WTC11 (cell line): Measurements from ENCODE around the gene FAM217B. TPM values are rescaled to one million over a fixed set of nuclear protein-coding genes. Genes with fewer than 3 reads are reported as not detected.
A peak's percentile ranks its signal among the peaks of the same experiment; 100 is the strongest.

Experiments used
- CREB1 ChIP-seq: sonication (generic); formaldehyde crosslinking; IDR thresholded peaks from 2 replicates; pipeline ENCODE4 v1.8.0; 2023; ENCODE audit warnings: mild to moderate bottlenecking, missing genetic modification reagents
- EMX1 ChIP-seq: fragments of 250-450 bp; sonication (Bioruptor Pico); IDR thresholded peaks from 2 replicates; pipeline ENCODE4 v1.8.0; 2021; ENCODE audit warnings: mild to moderate bottlenecking
- ETV6 ChIP-seq: sonication (generic); formaldehyde crosslinking; IDR thresholded peaks from 2 replicates; pipeline ENCODE4 v1.8.1; 2022; ENCODE audit warnings: mild to moderate bottlenecking, missing genetic modification reagents
- FOXK1 ChIP-seq: sonication (generic); formaldehyde crosslinking; IDR thresholded peaks from 2 replicates; pipeline ENCODE4 v1.8.0; 2022; ENCODE audit warnings: mild to moderate bottlenecking, moderate library complexity, missing genetic modification reagents
- JAZF1 ChIP-seq: fragments of 250-450 bp; sonication (Bioruptor Pico); IDR thresholded peaks from 2 replicates; pipeline ENCODE4 v1.9.0; 2021; ENCODE audit warnings: moderate library complexity, mild to moderate bottlenecking, inconsistent platforms
- PRRX2 ChIP-seq: fragments of 250-450 bp; sonication (Bioruptor Pico); IDR thresholded peaks from 2 replicates; pipeline ENCODE4 v1.8.0; 2021; ENCODE audit warnings: mild to moderate bottlenecking
- RORB ChIP-seq: fragments of 250-450 bp; sonication (Bioruptor Pico); IDR thresholded peaks from 2 replicates; pipeline ENCODE4 v1.9.0; 2021; ENCODE audit warnings: mild to moderate bottlenecking
- SMAD3 ChIP-seq: sonication (generic); formaldehyde crosslinking; IDR thresholded peaks from 2 replicates; pipeline ENCODE4 v1.8.0; 2022; ENCODE audit warnings: missing genetic modification reagents, mild to moderate bottlenecking, borderline replicate concordance
- ZBTB21 ChIP-seq: sonication (generic); formaldehyde crosslinking; IDR thresholded peaks from 2 replicates; pipeline ENCODE4 v1.8.1; 2023; ENCODE audit warnings: mild to moderate bottlenecking, missing genetic modification reagents, borderline replicate concordance
- ZNF423 ChIP-seq: fragments of 250-450 bp; sonication (Bioruptor Pico); IDR thresholded peaks from 2 replicates; pipeline ENCODE4 v2.1.2; 2022; ENCODE audit warnings: mild to moderate bottlenecking, moderate library complexity
- ZNF671 ChIP-seq: fragments of 250-450 bp; sonication (Bioruptor Pico); IDR thresholded peaks from 2 replicates; pipeline ENCODE4 v1.8.0; 2021; ENCODE audit warnings: mild to moderate bottlenecking
- total RNA-seq: library from RNA; stranded (reverse); gene quantifications from 3 replicates; pipeline ENCODE4 v1.2.3, GENCODE V29; 2021
- TF ChIP-seq, protein P1 (sequence below): sonication (generic); formaldehyde crosslinking; conservative IDR thresholded peaks from 2 replicates; pipeline ENCODE4 v1.8.1; 2022; ENCODE audit warnings: mild to moderate bottlenecking, missing genetic modification reagents
- TF ChIP-seq, protein P2 (sequence below): fragments of 250-450 bp; sonication (Bioruptor Pico); IDR thresholded peaks from 2 replicates; pipeline ENCODE4 v1.9.0; 2021; ENCODE audit warnings: mild to moderate bottlenecking, borderline replicate concordance
- TF ChIP-seq, protein P3 (sequence below): sonication (generic); formaldehyde crosslinking; conservative IDR thresholded peaks from 2 replicates; pipeline ENCODE4 v1.8.1; 2023; ENCODE audit warnings: mild to moderate bottlenecking, low read depth, missing genetic modification reagents, moderate library complexity
- TF ChIP-seq, protein P4 (sequence below): sonication (generic); formaldehyde crosslinking; IDR thresholded peaks from 2 replicates; pipeline ENCODE4 v1.8.0; 2023; ENCODE audit warnings: missing genetic modification reagents, mild to moderate bottlenecking, borderline replicate concordance
- TF ChIP-seq, protein P5 (sequence below): sonication (generic); formaldehyde crosslinking; IDR thresholded peaks from 2 replicates; pipeline ENCODE4 v1.8.1; 2022; ENCODE audit warnings: missing genetic modification reagents, borderline replicate concordance
- TF ChIP-seq, protein P6 (sequence below): sonication (generic); formaldehyde crosslinking; IDR thresholded peaks from 2 replicates; pipeline ENCODE4 v1.8.0; 2022; ENCODE audit warnings: missing genetic modification reagents
- TF ChIP-seq, protein P7 (sequence below): sonication (generic); formaldehyde crosslinking; IDR thresholded peaks from 2 replicates; pipeline ENCODE4 v1.8.0; 2022; ENCODE audit warnings: mild to moderate bottlenecking, missing genetic modification reagents
- TF ChIP-seq, protein P8 (sequence below): sonication (generic); formaldehyde crosslinking; IDR thresholded peaks from 2 replicates; pipeline ENCODE4 v1.8.1; 2023; ENCODE audit warnings: mild to moderate bottlenecking, missing genetic modification reagents, moderate library complexity

Gene FAM217B
- total RNA-seq, 1 experiment from 2014 or later: 14.8 TPM

DNA sequence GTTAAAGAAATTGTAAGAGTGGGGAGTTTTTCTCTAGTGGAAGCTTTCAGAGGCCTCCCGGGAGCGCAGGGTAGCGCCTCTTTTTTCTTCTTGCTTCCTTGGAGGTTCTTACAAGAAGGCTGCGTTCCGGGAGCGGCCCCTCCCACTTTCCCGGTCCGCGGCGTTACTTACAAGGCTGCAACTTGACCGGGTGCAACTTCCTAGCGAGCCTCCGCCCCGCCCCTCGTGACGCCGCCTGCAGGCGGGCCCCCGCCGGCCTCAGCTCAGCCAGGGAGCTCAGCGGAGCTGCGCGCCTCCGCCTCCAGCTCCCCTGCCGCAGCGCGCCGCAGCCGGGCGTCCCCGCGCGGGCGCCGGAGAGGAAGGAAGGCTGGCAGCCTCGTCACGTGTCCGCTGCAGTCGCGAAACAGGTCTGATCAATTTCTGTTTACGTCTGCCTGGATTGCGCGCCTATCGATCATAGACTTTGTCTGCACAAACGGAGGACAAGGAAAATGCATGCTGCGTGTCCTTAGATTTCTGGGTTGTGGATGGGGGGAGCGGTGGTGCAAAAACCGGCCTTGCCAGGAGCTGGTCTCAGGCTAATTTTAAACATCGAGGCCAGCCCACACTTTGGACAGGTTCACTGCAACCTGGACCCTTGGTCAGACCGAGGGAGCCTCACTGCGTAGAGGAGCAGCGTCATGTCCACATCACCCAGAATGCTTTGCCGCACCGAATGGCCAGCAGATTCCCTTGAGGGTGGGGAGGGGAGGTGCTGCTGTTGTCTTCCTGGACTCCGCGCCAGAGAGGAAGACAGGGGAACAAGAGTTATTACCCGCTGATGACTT, at the start of gene FAM217B, which contains the start of gene PPP1R3D (continued):
- TF ChIP-seq, protein P1, sequence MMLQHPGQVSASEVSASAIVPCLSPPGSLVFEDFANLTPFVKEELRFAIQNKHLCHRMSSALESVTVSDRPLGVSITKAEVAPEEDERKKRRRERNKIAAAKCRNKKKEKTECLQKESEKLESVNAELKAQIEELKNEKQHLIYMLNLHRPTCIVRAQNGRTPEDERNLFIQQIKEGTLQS (CRISPR knock-in tag): no peak
- TF ChIP-seq FOXK1 (peak; percentile 31), JAZF1 (CRISPR knock-in tag) (no peak), CREB1 (CRISPR knock-in tag) (0 out of 2 replicates have a peak, but pooled peaks have one; percentile 57), EMX1 (CRISPR knock-in tag) (no peak), RORB (CRISPR knock-in tag) (no peak), ZNF423 (CRISPR knock-in tag) (peak; percentile 48; the same call in 1 of the 2 replicates), ZNF671 (no peak), SMAD3 (CRISPR knock-in tag) (peak; percentile 57; the same call in 1 of the 2 replicates), PRRX2 (CRISPR knock-in tag) (no peak), ZBTB21 (CRISPR knock-in tag) (no peak), ETV6 (CRISPR knock-in tag) (peak; percentile 44; the same call in 1 of the 2 replicates)
- TF ChIP-seq, protein P2, sequence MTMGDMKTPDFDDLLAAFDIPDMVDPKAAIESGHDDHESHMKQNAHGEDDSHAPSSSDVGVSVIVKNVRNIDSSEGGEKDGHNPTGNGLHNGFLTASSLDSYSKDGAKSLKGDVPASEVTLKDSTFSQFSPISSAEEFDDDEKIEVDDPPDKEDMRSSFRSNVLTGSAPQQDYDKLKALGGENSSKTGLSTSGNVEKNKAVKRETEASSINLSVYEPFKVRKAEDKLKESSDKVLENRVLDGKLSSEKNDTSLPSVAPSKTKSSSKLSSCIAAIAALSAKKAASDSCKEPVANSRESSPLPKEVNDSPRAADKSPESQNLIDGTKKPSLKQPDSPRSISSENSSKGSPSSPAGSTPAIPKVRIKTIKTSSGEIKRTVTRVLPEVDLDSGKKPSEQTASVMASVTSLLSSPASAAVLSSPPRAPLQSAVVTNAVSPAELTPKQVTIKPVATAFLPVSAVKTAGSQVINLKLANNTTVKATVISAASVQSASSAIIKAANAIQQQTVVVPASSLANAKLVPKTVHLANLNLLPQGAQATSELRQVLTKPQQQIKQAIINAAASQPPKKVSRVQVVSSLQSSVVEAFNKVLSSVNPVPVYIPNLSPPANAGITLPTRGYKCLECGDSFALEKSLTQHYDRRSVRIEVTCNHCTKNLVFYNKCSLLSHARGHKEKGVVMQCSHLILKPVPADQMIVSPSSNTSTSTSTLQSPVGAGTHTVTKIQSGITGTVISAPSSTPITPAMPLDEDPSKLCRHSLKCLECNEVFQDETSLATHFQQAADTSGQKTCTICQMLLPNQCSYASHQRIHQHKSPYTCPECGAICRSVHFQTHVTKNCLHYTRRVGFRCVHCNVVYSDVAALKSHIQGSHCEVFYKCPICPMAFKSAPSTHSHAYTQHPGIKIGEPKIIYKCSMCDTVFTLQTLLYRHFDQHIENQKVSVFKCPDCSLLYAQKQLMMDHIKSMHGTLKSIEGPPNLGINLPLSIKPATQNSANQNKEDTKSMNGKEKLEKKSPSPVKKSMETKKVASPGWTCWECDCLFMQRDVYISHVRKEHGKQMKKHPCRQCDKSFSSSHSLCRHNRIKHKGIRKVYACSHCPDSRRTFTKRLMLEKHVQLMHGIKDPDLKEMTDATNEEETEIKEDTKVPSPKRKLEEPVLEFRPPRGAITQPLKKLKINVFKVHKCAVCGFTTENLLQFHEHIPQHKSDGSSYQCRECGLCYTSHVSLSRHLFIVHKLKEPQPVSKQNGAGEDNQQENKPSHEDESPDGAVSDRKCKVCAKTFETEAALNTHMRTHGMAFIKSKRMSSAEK (CRISPR knock-in tag): 0 out of 2 replicates have a peak, but pooled peaks have one; percentile 34
- TF ChIP-seq, protein P3, sequence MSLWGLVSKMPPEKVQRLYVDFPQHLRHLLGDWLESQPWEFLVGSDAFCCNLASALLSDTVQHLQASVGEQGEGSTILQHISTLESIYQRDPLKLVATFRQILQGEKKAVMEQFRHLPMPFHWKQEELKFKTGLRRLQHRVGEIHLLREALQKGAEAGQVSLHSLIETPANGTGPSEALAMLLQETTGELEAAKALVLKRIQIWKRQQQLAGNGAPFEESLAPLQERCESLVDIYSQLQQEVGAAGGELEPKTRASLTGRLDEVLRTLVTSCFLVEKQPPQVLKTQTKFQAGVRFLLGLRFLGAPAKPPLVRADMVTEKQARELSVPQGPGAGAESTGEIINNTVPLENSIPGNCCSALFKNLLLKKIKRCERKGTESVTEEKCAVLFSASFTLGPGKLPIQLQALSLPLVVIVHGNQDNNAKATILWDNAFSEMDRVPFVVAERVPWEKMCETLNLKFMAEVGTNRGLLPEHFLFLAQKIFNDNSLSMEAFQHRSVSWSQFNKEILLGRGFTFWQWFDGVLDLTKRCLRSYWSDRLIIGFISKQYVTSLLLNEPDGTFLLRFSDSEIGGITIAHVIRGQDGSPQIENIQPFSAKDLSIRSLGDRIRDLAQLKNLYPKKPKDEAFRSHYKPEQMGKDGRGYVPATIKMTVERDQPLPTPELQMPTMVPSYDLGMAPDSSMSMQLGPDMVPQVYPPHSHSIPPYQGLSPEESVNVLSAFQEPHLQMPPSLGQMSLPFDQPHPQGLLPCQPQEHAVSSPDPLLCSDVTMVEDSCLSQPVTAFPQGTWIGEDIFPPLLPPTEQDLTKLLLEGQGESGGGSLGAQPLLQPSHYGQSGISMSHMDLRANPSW (CRISPR knock-in tag): no peak
- TF ChIP-seq, protein P4, sequence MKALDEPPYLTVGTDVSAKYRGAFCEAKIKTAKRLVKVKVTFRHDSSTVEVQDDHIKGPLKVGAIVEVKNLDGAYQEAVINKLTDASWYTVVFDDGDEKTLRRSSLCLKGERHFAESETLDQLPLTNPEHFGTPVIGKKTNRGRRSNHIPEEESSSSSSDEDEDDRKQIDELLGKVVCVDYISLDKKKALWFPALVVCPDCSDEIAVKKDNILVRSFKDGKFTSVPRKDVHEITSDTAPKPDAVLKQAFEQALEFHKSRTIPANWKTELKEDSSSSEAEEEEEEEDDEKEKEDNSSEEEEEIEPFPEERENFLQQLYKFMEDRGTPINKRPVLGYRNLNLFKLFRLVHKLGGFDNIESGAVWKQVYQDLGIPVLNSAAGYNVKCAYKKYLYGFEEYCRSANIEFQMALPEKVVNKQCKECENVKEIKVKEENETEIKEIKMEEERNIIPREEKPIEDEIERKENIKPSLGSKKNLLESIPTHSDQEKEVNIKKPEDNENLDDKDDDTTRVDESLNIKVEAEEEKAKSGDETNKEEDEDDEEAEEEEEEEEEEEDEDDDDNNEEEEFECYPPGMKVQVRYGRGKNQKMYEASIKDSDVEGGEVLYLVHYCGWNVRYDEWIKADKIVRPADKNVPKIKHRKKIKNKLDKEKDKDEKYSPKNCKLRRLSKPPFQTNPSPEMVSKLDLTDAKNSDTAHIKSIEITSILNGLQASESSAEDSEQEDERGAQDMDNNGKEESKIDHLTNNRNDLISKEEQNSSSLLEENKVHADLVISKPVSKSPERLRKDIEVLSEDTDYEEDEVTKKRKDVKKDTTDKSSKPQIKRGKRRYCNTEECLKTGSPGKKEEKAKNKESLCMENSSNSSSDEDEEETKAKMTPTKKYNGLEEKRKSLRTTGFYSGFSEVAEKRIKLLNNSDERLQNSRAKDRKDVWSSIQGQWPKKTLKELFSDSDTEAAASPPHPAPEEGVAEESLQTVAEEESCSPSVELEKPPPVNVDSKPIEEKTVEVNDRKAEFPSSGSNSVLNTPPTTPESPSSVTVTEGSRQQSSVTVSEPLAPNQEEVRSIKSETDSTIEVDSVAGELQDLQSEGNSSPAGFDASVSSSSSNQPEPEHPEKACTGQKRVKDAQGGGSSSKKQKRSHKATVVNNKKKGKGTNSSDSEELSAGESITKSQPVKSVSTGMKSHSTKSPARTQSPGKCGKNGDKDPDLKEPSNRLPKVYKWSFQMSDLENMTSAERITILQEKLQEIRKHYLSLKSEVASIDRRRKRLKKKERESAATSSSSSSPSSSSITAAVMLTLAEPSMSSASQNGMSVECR (CRISPR knock-in tag): peak; percentile 32; the same call in 1 of the 2 replicates
- TF ChIP-seq, protein P5, sequence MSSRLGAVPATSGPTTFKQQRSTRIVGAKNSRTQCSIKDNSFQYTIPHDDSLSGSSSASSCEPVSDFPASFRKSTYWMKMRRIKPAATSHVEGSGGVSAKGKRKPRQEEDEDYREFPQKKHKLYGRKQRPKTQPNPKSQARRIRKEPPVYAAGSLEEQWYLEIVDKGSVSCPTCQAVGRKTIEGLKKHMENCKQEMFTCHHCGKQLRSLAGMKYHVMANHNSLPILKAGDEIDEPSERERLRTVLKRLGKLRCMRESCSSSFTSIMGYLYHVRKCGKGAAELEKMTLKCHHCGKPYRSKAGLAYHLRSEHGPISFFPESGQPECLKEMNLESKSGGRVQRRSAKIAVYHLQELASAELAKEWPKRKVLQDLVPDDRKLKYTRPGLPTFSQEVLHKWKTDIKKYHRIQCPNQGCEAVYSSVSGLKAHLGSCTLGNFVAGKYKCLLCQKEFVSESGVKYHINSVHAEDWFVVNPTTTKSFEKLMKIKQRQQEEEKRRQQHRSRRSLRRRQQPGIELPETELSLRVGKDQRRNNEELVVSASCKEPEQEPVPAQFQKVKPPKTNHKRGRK (CRISPR knock-in tag): no peak
- TF ChIP-seq, protein P6, sequence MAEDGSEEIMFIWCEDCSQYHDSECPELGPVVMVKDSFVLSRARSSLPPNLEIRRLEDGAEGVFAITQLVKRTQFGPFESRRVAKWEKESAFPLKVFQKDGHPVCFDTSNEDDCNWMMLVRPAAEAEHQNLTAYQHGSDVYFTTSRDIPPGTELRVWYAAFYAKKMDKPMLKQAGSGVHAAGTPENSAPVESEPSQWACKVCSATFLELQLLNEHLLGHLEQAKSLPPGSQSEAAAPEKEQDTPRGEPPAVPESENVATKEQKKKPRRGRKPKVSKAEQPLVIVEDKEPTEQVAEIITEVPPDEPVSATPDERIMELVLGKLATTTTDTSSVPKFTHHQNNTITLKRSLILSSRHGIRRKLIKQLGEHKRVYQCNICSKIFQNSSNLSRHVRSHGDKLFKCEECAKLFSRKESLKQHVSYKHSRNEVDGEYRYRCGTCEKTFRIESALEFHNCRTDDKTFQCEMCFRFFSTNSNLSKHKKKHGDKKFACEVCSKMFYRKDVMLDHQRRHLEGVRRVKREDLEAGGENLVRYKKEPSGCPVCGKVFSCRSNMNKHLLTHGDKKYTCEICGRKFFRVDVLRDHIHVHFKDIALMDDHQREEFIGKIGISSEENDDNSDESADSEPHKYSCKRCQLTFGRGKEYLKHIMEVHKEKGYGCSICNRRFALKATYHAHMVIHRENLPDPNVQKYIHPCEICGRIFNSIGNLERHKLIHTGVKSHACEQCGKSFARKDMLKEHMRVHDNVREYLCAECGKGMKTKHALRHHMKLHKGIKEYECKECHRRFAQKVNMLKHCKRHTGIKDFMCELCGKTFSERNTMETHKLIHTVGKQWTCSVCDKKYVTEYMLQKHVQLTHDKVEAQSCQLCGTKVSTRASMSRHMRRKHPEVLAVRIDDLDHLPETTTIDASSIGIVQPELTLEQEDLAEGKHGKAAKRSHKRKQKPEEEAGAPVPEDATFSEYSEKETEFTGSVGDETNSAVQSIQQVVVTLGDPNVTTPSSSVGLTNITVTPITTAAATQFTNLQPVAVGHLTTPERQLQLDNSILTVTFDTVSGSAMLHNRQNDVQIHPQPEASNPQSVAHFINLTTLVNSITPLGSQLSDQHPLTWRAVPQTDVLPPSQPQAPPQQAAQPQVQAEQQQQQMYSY (CRISPR knock-in tag): no peak
- TF ChIP-seq, protein P7, sequence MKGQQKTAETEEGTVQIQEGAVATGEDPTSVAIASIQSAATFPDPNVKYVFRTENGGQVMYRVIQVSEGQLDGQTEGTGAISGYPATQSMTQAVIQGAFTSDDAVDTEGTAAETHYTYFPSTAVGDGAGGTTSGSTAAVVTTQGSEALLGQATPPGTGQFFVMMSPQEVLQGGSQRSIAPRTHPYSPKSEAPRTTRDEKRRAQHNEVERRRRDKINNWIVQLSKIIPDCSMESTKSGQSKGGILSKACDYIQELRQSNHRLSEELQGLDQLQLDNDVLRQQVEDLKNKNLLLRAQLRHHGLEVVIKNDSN: peak; percentile 79
- TF ChIP-seq, protein P8, sequence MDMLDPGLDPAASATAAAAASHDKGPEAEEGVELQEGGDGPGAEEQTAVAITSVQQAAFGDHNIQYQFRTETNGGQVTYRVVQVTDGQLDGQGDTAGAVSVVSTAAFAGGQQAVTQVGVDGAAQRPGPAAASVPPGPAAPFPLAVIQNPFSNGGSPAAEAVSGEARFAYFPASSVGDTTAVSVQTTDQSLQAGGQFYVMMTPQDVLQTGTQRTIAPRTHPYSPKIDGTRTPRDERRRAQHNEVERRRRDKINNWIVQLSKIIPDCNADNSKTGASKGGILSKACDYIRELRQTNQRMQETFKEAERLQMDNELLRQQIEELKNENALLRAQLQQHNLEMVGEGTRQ (CRISPR knock-in tag): peak; percentile 86
